Choroid plexus epithelial cell (primary cell): ENCODE data around the gene UNC5C.

Experiments used
- DNase-seq: peaks from one replicate; pipeline ENCODE4 v3.0.0-alpha.2; 2010; ENCODE audit warnings: low read depth
- H3K4me3 ChIP-seq: 2 replicates; pipeline ENCODE4 v1.5.1; 2011; ENCODE audit warnings: low read depth, mild to moderate bottlenecking, control low read depth, low read length, moderate library complexity
- TF ChIP-seq, protein P1 (sequence below): conservative IDR thresholded peaks from 2 replicates; pipeline ENCODE4 v1.5.1; 2011; ENCODE audit warnings: low read depth, mild to moderate bottlenecking, control low read depth, inconsistent platforms, low read length, moderate library complexity

The UNC5C gene

DNA sequence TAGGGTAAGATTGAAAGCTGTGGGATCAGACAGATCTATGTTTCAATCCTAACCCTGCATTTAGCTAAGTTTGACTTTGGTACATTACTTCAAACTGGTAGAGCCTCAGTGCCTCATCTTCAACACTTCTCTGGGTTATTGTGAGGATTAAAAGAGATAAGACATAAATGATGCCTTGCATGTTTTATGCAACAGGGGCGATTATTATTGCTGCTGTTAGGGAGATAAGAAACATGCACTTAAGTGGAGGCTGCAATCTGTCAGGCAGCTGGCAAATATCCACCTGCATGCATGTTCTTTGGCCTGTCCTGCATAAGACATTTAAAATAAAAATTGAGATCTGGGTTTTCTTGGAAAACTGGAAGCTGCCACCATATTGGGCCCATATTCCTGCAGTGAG lies 24.6 kb downstream of the UNC5C start:
- no peak for DNase-seq
- TF ChIP-seq, protein P1, sequence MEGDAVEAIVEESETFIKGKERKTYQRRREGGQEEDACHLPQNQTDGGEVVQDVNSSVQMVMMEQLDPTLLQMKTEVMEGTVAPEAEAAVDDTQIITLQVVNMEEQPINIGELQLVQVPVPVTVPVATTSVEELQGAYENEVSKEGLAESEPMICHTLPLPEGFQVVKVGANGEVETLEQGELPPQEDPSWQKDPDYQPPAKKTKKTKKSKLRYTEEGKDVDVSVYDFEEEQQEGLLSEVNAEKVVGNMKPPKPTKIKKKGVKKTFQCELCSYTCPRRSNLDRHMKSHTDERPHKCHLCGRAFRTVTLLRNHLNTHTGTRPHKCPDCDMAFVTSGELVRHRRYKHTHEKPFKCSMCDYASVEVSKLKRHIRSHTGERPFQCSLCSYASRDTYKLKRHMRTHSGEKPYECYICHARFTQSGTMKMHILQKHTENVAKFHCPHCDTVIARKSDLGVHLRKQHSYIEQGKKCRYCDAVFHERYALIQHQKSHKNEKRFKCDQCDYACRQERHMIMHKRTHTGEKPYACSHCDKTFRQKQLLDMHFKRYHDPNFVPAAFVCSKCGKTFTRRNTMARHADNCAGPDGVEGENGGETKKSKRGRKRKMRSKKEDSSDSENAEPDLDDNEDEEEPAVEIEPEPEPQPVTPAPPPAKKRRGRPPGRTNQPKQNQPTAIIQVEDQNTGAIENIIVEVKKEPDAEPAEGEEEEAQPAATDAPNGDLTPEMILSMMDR, result no peak
- H3K4me3 ChIP-seq, result no peak overlapping the region

DNA sequence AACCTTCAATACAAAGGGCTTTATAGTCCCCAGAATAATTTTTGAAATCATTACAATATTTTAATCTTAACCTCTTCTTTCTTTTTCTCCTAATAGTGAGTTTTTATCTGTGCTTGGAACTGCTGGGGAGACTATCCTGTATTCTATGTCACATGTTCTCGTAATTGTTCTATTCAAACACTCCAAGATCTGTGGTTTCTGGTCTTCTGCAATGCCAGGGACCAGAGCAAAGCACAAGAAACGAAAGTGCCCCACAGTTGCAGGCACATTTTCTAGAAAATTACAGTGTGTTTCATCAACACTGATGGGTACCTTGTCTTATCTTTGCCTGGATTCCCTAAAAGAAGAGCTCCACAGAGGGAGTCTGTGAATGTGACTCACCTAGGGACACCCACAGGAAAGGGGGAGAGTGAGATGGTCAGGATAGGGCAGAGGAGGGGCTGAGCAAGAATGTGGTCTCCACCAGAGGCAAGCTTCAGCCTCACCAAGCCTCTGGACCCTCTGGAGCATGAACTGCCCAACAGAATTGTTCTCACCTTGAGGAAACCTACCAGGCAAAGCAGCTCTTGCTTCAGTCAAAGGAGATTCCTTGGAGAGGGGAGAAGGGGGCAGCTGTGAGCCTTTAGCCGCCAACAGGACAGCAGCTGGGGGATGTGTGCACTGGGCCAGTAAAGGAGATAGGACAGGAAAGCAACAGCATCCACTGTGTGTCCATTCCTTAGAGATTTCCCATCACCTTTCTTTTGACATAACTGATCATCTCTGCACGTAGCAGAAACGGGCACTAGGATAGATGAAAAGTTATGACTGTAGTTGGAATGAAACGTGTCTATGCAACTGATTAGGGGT lies 25.9 kb downstream of the UNC5C start:
- DNase-seq, result no peak
- TF ChIP-seq, protein P1, result no peak
- H3K4me3 ChIP-seq, result no peak overlapping the region

DNA sequence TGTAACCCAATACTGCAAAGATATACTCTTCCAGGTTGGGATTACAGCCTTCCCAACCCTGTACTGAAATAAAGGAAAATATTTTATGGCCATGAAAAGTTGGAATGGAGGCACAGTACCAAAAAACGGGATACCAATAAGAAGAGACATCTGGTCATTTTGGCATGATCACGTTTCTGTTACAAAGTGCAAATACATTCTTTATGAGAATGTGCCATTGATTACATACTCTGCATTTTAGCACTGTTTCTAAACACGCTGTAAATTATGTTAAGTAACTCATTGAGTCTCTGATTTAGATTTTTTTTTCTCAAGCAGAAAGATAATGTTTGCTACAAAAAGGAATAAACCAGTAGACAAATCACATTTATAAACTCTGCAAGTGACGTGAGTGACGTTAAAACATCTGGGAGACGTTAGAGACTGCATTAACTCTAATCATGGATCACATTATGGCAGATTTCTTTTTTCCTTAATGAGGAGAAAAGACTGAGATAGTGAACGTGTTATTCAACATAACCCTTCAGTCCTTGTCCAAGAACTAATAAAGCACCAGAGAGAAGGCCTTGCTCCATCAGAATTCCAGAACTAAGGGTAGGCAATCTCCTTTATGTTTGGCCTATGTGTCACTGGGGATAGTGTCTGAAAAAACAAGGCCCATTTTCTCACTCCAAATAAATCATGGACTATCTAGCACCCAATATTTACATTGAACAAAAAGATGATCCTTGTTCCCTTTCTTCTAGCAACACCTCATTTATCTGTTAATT lies 31.0 kb downstream of the UNC5C start:
- TF ChIP-seq, protein P1, result no peak
- no peak for DNase-seq
- no peak overlapping the region for H3K4me3 ChIP-seq

- no peak overlapping the region for H3K4me3 ChIP-seq
- TF ChIP-seq, protein P1, result no peak
- DNase-seq, result peak; percentile 13
Measured at GRCh38 chr4:95516528-95517017, 32.2 kb downstream of the UNC5C start.

DNA sequence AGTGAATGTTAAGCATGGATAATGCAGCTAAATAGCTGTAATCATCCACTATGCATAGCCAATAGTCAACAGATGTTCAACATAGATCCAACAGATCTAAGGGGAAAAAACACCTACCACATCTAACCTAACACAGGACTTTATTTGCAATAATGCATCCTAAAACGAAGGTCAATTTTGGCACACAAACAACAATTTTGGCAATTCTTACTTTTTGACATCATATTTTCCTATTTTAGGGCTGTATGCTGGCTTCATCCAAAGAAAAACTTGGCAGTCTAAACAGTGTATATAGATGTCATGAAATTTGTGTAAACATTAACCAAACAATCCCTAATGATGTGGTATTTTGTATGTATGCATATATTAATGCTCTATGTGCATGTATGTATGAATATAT lies 33.2 kb downstream of the UNC5C start:
- H3K4me3 ChIP-seq, result no peak overlapping the region
- DNase-seq, result no peak
- TF ChIP-seq, protein P1, result no peak

- DNase-seq, result no peak
- TF ChIP-seq, protein P1, result no peak
- no peak overlapping the region for H3K4me3 ChIP-seq
Measured at GRCh38 chr4:95513022-95513421, 35.8 kb downstream of the UNC5C start.

DNA sequence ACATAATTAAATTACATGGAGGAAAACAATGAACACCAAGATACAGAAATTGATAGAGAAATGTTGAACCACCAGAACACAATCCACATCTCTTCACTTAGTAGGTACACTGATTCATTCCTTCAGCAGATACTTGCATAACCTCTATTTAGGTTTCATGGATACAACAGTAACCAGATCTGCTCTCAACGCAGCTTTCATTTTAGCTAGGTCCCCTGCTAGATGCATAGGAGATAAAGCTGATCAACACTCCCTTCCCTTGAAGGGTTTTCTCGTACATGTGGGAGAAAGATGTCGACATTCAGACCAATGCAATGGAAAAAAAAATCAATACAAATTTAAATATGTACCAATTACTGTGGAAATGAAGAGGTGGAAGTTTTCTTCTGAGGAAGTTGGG lies 37.3 kb downstream of the UNC5C start:
- no peak overlapping the region for H3K4me3 ChIP-seq
- TF ChIP-seq, protein P1, result no peak
- DNase-seq, result no peak
